ENCODE measurements around the gene L1TD1.
"Not testable (repeated sequence)": the region's sequence is repeated elsewhere in the genome, so short reads cannot be mapped to it uniquely, and the experiment has no call there.

L1TD1 gene

DNA sequence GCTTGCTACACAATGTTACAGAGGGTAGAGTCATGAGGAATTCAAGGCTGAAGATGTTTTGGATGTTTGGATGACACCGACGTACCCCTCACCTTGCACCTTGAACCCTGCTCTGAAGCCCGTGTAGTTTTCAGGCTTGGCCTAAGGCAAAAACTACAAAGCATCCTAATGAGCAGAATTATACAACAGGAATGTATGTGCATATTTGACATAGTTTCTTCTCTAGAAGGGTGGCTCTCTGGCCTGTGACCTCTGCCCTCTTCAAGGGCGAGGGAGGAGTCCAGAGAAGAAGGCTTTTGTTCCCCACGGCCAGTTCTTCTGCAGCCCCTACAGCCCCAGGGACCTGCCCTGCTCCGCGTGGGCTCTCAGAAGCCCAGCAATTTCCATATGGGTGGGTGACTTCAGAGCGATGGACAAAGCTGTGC, 43.3 kb downstream of the L1TD1 start:
- TF ChIP-seq, protein P1, sequence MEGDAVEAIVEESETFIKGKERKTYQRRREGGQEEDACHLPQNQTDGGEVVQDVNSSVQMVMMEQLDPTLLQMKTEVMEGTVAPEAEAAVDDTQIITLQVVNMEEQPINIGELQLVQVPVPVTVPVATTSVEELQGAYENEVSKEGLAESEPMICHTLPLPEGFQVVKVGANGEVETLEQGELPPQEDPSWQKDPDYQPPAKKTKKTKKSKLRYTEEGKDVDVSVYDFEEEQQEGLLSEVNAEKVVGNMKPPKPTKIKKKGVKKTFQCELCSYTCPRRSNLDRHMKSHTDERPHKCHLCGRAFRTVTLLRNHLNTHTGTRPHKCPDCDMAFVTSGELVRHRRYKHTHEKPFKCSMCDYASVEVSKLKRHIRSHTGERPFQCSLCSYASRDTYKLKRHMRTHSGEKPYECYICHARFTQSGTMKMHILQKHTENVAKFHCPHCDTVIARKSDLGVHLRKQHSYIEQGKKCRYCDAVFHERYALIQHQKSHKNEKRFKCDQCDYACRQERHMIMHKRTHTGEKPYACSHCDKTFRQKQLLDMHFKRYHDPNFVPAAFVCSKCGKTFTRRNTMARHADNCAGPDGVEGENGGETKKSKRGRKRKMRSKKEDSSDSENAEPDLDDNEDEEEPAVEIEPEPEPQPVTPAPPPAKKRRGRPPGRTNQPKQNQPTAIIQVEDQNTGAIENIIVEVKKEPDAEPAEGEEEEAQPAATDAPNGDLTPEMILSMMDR (IDR thresholded peaks at IDR 0.05; ENCODE audit: low read depth, low read length): no peak
- no peak overlapping the region for H3K4me3 ChIP-seq (ENCODE audit: low read depth, low read length)

DNA sequence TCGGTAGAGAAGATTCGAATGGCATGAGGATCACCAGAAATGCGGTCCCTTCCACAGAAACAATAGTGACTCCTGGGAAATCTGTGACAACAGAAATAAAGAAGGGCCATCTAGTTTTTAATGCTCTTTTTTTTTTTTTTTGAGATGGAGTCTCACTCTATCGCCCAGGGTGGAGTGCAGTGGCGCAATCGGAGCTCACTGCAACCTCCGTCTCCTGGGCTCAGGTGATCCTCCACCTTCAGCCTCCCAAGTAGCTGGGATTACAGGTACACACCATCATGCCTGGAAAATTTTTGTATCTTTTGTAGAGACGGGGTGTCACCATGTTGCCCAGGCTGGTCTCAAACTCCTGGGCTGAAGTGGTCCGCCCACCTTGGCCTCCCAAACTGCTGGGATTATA, 43.9 kb downstream of the L1TD1 start:
- no peak overlapping the region for H3K4me3 ChIP-seq (ENCODE audit: low read depth, low read length)
- TF ChIP-seq, protein P1 (IDR thresholded peaks at IDR 0.05; ENCODE audit: low read depth, low read length): no peak

DNA sequence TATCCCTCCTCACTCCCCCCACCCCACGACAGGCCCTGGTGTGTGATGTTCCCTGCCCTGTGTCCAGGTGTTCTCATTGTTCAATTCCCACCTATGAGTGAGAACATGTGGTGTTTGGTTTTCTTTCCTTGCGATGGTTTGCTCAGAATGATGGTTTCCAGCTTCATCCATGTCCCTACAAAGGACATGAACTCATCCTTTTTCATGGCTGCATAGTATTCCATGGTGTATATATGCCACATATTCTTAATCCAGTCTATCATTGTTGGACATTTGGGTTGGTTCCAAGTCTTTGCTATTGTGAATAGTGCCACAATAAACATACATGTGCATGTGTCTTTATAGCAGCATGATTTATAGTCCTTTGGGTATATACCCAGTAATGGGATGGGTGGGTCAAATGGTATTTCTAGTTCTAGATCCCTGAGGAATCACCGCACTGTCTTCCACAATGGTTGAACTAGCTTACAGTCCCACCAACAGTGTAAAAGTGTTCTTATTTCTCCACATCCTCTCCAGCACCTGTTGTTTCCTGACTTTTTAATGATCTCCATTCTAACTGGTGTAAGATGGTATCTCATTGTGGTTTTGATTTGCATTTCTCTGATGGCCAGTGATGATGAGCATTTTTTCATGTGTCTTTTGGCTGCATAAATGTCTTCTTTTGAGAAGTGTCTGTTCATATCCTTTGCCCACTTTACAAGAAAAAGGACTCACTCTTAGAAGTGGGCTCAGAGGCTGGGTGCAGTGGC, 45.2 kb downstream of the L1TD1 start:
- H3K4me3 ChIP-seq (ENCODE audit: low read depth, low read length): not testable (repeated sequence)

DNA sequence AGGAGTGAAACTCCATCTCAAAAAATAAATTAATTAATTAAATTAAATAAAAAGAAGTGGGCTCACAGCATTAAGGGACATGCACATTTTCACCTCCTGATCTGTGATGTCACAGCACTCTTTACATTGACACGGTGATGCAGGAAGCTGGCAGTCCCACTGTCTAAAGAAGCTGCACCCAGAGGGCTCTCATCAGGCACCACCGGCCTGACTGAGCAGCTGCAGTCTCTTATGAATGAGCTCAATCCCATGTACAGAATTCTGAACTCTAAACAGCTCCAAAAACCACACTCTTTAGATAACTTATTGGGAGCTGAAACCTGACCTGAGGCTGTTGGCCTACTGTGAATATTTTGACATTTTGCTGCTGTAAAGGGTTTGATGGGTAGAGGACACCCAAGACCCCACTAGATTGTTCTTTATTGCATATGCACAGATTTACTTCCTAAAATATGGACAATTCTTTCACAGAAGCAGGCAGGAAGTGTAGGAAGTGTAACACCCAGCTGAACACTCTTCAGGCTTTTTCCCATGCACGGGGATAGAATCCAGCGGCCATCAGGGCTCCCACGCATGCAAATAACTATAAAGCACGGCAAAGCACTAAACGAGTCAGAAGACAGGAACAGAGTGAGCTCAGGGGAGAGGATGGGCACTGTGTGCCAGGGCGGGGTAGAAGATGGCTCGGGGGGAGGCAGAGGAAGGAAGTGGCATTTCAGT, 46.2 kb downstream of the L1TD1 start:
- TF ChIP-seq, protein P1 (IDR thresholded peaks at IDR 0.05; ENCODE audit: low read depth, low read length): no peak

DNA sequence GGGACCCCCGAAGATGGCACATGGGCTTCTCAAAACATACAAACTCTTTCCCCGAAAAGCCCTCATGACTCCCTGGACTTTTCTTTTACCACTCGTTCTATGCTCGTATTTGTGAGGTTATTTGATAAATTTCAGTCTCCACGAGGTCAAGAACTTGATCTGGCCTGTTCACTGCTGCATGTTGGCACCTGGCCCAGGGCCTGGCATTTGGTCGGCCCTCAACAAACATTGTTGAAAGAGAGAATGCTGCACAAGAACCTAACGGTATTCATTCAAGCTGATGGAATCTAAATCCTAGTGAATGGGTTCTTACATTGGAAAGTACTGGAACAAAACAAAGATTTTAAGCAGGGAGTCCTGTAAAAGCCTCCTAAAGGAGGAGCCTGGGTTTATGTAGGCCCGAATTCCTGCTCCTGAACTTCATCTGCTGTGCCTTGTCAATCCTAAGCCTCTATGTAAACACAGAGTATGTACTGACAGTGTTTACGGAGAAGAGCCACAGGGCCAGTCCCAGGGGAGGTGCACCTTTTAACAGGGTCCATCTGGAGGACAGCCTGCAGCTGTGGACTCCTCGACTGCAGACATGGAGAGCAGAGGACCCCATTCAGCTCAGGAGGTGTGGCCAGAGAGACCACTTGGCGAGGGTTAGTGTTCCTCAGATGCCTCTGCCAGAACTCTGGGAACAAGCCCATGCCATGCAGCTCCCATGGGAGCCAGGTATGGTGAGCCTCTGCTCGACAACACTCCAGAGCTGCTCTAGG, 46.9 kb downstream of the L1TD1 start:
- TF ChIP-seq, protein P1 (IDR thresholded peaks at IDR 0.05; ENCODE audit: low read depth, low read length): no peak
- no peak overlapping the region for H3K4me3 ChIP-seq (ENCODE audit: low read depth, low read length)

More for the DNA sequence above, 46.2 kb downstream of the L1TD1 start:
- no peak overlapping the region for H3K4me3 ChIP-seq (ENCODE audit: low read depth, low read length)

DNA sequence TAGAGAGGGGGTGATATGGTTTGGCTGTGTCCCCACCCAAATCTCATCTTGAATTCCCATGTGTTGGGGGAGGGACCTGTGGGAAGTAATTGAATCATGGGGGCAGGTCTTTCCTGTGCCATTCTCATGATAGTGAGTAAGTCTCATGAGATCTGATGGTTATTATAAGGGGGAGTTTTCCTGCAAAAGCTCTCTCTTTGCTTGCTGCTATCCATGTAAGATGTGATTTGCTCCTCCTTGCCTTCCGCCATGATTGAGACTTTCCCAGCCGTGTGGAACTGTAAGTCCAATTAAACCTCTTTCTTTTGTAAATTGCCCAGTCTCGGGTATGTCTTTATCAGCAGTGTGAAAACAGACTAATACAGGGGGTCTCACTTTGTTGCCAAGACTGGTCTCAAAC, 49.7 kb downstream of the L1TD1 start:
- not testable (repeated sequence) for H3K4me3 ChIP-seq (ENCODE audit: low read depth, low read length)

DNA sequence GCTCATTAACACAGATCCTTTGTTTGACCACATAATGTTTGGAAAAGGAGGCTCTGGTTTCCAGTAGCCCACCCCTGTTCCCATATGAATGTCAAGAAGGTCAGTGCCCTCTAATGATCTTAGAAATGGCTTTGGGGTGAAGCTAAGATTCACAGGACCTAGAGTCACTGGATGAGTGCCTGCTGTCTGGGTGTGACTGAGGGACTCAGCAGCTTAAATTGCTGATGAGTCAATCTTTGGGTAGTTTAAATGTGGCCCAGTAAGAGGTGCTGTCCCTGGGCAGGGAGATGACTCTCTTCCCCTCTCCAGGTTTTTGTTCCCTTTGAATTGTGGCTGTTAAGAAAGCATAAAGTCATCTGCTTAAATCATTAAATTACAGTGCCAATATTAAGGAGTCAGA, 50.6 kb downstream of the L1TD1 start:
- TF ChIP-seq, protein P1 (IDR thresholded peaks at IDR 0.05; ENCODE audit: low read depth, low read length): no peak
- no peak overlapping the region for H3K4me3 ChIP-seq (ENCODE audit: low read depth, low read length)
